Measurements from ENCODE around the gene FOXK1. TPM values are rescaled to one million over a fixed set of nuclear protein-coding genes. Genes with fewer than 3 reads are reported as not detected.

FOXK1 gene
- total and polyA plus RNA-seq, 9 donors: 5.8 to 43.9 (median 32.6) TPM

DNA sequence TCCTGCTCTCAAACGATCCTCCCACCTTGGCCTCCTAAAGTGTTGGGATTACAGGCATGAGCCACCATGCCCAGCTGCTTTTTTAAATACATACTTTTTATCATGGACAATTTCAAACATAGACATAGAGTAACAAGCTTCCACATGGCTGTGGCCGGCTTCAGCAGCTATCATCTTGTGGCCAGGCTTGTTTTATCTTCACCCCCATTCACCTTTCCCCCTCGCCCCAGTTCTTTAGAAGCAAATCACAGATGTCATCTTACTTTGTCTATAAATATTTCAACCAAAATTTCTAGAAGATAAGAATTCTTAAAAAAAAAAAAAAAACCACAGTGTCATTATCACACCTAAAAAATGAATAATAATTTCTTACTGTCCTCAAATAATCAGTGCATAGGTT is 5.9 kb downstream of the FOXK1 start:
- intact Hi-C loops (cut with DNase I): loop anchor here in 1 of 4 donors (10.0 kb wide), 1 partner anchor 57 kb away; no protein-coding TSS in a partner anchor

GRCh38 chr7:4689151-4689550 is 7.1 kb downstream of the FOXK1 start:
- WGBS, 3 donors: 71 to 72% (median 72%) methylated on average over 12 of the region's 12 CpGs
- no peak for DNase-seq
- H3K36me3 ChIP-seq: no peaks in the 10 kb centered on the region
- TF ChIP-seq, protein P1, sequence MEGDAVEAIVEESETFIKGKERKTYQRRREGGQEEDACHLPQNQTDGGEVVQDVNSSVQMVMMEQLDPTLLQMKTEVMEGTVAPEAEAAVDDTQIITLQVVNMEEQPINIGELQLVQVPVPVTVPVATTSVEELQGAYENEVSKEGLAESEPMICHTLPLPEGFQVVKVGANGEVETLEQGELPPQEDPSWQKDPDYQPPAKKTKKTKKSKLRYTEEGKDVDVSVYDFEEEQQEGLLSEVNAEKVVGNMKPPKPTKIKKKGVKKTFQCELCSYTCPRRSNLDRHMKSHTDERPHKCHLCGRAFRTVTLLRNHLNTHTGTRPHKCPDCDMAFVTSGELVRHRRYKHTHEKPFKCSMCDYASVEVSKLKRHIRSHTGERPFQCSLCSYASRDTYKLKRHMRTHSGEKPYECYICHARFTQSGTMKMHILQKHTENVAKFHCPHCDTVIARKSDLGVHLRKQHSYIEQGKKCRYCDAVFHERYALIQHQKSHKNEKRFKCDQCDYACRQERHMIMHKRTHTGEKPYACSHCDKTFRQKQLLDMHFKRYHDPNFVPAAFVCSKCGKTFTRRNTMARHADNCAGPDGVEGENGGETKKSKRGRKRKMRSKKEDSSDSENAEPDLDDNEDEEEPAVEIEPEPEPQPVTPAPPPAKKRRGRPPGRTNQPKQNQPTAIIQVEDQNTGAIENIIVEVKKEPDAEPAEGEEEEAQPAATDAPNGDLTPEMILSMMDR (IDR thresholded peaks at IDR 0.05): no peak
- TF ChIP-seq EP300 (IDR thresholded peaks at IDR 0.05) (no peak), POLR2A (IDR thresholded peaks at IDR 0.05) (no peak)
- H3K27me3 ChIP-seq: no peaks in the 10 kb centered on the region
- no peak overlapping the region for H3K27ac ChIP-seq
- no peaks in the 10 kb centered on the region for H3K9me3 ChIP-seq
- no peak overlapping the region for H3K4me3 ChIP-seq
- intact Hi-C loops (cut with DNase I): loop anchor here in 1 of 4 donors (10.0 kb wide), 1 partner anchor 56 kb away; no protein-coding TSS in a partner anchor
- peaks cover 26% of the 10 kb centered on the region for H3K4me1 ChIP-seq (ENCODE audit: insufficient read depth)

More for the DNA sequence above, 5.9 kb downstream of the FOXK1 start:
- 51 to 65% (median 55%) methylated on average over 3 of the region's 3 CpGs for WGBS, 3 donors
- Histone ChIP-seq H3K27me3 (no peaks in the 10 kb centered on the region), H3K9me3 (no peaks in the 10 kb centered on the region), H3K36me3 (no peaks in the 10 kb centered on the region), H3K27ac (no peak overlapping the region), H3K4me3 (no peak overlapping the region), H3K4me1 (ENCODE audit: insufficient read depth) (peaks cover 23% of the 10 kb centered on the region)
- TF ChIP-seq EP300 (IDR thresholded peaks at IDR 0.05) (no peak), POLR2A (IDR thresholded peaks at IDR 0.05) (no peak)
- TF ChIP-seq, protein P1 (IDR thresholded peaks at IDR 0.05): no peak
- DNase-seq: no peak

DNA sequence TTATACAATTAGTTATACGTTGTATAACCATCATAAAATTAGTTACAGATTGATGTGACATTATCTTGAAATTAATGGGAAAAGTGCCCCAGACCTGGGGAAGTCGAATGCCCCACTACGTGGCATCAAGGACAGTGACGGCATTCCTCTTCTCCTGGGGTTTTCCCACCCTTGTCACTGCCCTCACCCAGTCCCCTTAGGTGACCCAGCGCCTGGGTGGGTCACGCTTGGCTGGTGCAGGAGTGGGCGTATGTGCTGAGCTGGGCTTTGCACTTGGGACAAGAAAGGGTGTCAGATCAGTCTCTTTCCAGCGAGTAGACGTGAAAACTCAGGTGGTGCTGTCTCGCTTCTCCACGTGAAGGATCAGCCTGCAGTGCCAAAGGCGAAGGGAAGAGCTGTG is 7.6 kb downstream of the FOXK1 start:
- Histone ChIP-seq H3K9me3 (no peaks in the 10 kb centered on the region), H3K4me3 (peak overlapping the region; percentile 22), H3K27me3 (no peaks in the 10 kb centered on the region), H3K4me1 (ENCODE audit: insufficient read depth) (peaks cover 25% of the 10 kb centered on the region), H3K27ac (no peak overlapping the region), H3K36me3 (no peaks in the 10 kb centered on the region)
- intact Hi-C loops (cut with DNase I): loop anchor here in 1 of 4 donors (10.0 kb wide), 1 partner anchor 55 kb away; no protein-coding TSS in a partner anchor
- WGBS, 3 donors: 67 to 88% (median 83%) methylated on average over 12 of the region's 12 CpGs
- TF ChIP-seq POLR2A (IDR thresholded peaks at IDR 0.05) (no peak), EP300 (IDR thresholded peaks at IDR 0.05) (no peak)
- TF ChIP-seq, protein P1 (IDR thresholded peaks at IDR 0.05): no peak
- DNase-seq: no peak

- no peaks in the 10 kb centered on the region for H3K9me3 ChIP-seq
- peaks cover 30% of the 10 kb centered on the region for H3K4me1 ChIP-seq (ENCODE audit: insufficient read depth)
- DNase-seq: no peak
- H3K4me3 ChIP-seq: peak overlapping the region; percentile 10
- intact Hi-C loops (cut with DNase I): no loop called here
- TF ChIP-seq EP300 (IDR thresholded peaks at IDR 0.05) (no peak), POLR2A (IDR thresholded peaks at IDR 0.05) (no peak)
- TF ChIP-seq, protein P1 (IDR thresholded peaks at IDR 0.05): no peak
- H3K27me3 ChIP-seq: no peaks in the 10 kb centered on the region
- H3K36me3 ChIP-seq: no peaks in the 10 kb centered on the region
- WGBS, 3 donors: 62 to 70% (median 68%) methylated on average over 23 of the region's 23 CpGs
- H3K27ac ChIP-seq: peak overlapping the region in 1 of 2 donors; percentile 71
These were observed 9.1 kb downstream of the FOXK1 start for GRCh38 chr7:4690953-4691856.

Data from ovary (tissue), 9 donors.